ENCODE data around the gene NXT1.

Gene NXT1

GRCh38 chr20:23367770-23368169 lies 17.2 kb downstream of the NXT1 start:
- H3K4me1 ChIP-seq (ENCODE audit: control insufficient read depth, low read depth, low read length), result peaks cover 7% of the 10 kb centered on the region

GRCh38 chr20:23368316-23369071 lies 17.9 kb downstream of the NXT1 start:
- Histone ChIP-seq H3K4me1 (ENCODE audit: control insufficient read depth, low read depth, low read length) (peaks cover under 1% of the 10 kb centered on the region), H3K27me3 (ENCODE audit: insufficient read depth, low read length, poor library complexity) (no peaks in the 10 kb centered on the region), H3K23ac (ENCODE audit: low read length) (no peak overlapping the region), H3K36me3 (ENCODE audit: control insufficient read depth, insufficient read depth, low read length) (peaks cover 7% of the 10 kb centered on the region), H3K56ac (ENCODE audit: low read length) (no peak overlapping the region), H3K4ac (ENCODE audit: low read depth, low read length) (no peak overlapping the region), H3K27ac (ENCODE audit: low read depth, low read length) (no peak overlapping the region), H3K4me2 (ENCODE audit: low read length) (no peak overlapping the region), H2BK5ac (ENCODE audit: low read length) (no peak overlapping the region), H2AK5ac (ENCODE audit: low read length) (no peak overlapping the region), H4K5ac (ENCODE audit: low read length) (no peak overlapping the region), H3K4me3 (ENCODE audit: low read length) (no peak overlapping the region), H3K18ac (ENCODE audit: low read length) (no peak overlapping the region), H2BK15ac (replicated peaks; ENCODE audit: low read depth) (no peak overlapping the region), H2BK120ac (ENCODE audit: low read depth, low read length) (no peak overlapping the region), H3K79me2 (ENCODE audit: control insufficient read depth, insufficient read depth, low read length) (peaks cover 29% of the 10 kb centered on the region), H3K79me1 (ENCODE audit: low read length) (peaks cover 20% of the 10 kb centered on the region), H4K8ac (ENCODE audit: low read depth, low read length) (no peak overlapping the region), H3K9ac (ENCODE audit: low read length) (no peak overlapping the region)
- no peak for DNase-seq
- WGBS (ENCODE audit: extremely low coverage, insufficient coverage, low lambda C conversion rate), result no CpG with 5 or more reads among the region's 2 CpGs

More at GRCh38 chr20:23367770-23368169, 17.2 kb downstream of the NXT1 start:
- Histone ChIP-seq H3K18ac (ENCODE audit: low read length) (no peak overlapping the region), H3K4me2 (ENCODE audit: low read length) (no peak overlapping the region), H3K4me3 (ENCODE audit: low read length) (no peak overlapping the region), H3K27ac (ENCODE audit: low read depth, low read length) (no peak overlapping the region), H3K79me1 (ENCODE audit: low read length) (peaks cover 27% of the 10 kb centered on the region), H3K23ac (ENCODE audit: low read length) (no peak overlapping the region), H3K4ac (ENCODE audit: low read depth, low read length) (no peak overlapping the region), H4K8ac (ENCODE audit: low read depth, low read length) (no peak overlapping the region), H2BK120ac (ENCODE audit: low read depth, low read length) (no peak overlapping the region), H2BK5ac (ENCODE audit: low read length) (no peak overlapping the region), H4K5ac (ENCODE audit: low read length) (no peak overlapping the region), H2BK15ac (replicated peaks; ENCODE audit: low read depth) (no peak overlapping the region), H2AK5ac (ENCODE audit: low read length) (no peak overlapping the region), H3K9ac (ENCODE audit: low read length) (no peak overlapping the region), H3K79me2 (ENCODE audit: control insufficient read depth, insufficient read depth, low read length) (peaks cover 36% of the 10 kb centered on the region), H3K56ac (ENCODE audit: low read length) (no peak overlapping the region), H3K36me3 (ENCODE audit: control insufficient read depth, insufficient read depth, low read length) (peaks cover 5% of the 10 kb centered on the region), H3K27me3 (ENCODE audit: insufficient read depth, low read length, poor library complexity) (no peaks in the 10 kb centered on the region)
- DNase-seq, result no peak

GRCh38 chr20:23369072-23369823 lies 18.7 kb downstream of the NXT1 start:
- no peak overlapping the region for H2AK5ac ChIP-seq (ENCODE audit: low read length)
- H3K9ac ChIP-seq (ENCODE audit: low read length), result no peak overlapping the region
- H3K56ac ChIP-seq (ENCODE audit: low read length), result no peak overlapping the region
- H3K4me1 ChIP-seq (ENCODE audit: control insufficient read depth, low read depth, low read length), result no peaks in the 10 kb centered on the region
- peaks cover 18% of the 10 kb centered on the region for H3K79me1 ChIP-seq (ENCODE audit: low read length)
- no CpG with 5 or more reads among the region's 14 CpGs for WGBS (ENCODE audit: extremely low coverage, insufficient coverage, low lambda C conversion rate)
- no peak overlapping the region for H3K4me2 ChIP-seq (ENCODE audit: low read length)
- no peak overlapping the region for H4K5ac ChIP-seq (ENCODE audit: low read length)
- H3K4me3 ChIP-seq (ENCODE audit: low read length), result no peak overlapping the region
- H3K18ac ChIP-seq (ENCODE audit: low read length), result no peak overlapping the region
- no peaks in the 10 kb centered on the region for H3K27me3 ChIP-seq (ENCODE audit: insufficient read depth, low read length, poor library complexity)
- H3K27ac ChIP-seq (ENCODE audit: low read depth, low read length), result no peak overlapping the region
- H3K79me2 ChIP-seq (ENCODE audit: control insufficient read depth, insufficient read depth, low read length), result peaks cover 25% of the 10 kb centered on the region
- no peak for DNase-seq
- no peak overlapping the region for H2BK15ac ChIP-seq (replicated peaks; ENCODE audit: low read depth)
- H3K23ac ChIP-seq (ENCODE audit: low read length), result no peak overlapping the region
- no peak overlapping the region for H2BK5ac ChIP-seq (ENCODE audit: low read length)
- H3K4ac ChIP-seq (ENCODE audit: low read depth, low read length), result no peak overlapping the region
- no peak overlapping the region for H2BK120ac ChIP-seq (ENCODE audit: low read depth, low read length)
- no peak overlapping the region for H4K8ac ChIP-seq (ENCODE audit: low read depth, low read length)
- H3K36me3 ChIP-seq (ENCODE audit: control insufficient read depth, insufficient read depth, low read length), result peaks cover 8% of the 10 kb centered on the region

- Histone ChIP-seq H3K23ac (ENCODE audit: low read length) (no peak overlapping the region), H3K36me3 (ENCODE audit: control insufficient read depth, insufficient read depth, low read length) (peaks cover 9% of the 10 kb centered on the region)
- no CpG with 5 or more reads among the region's 5 CpGs for WGBS (ENCODE audit: extremely low coverage, insufficient coverage, low lambda C conversion rate)
Measured at GRCh38 chr20:23370274-23370673, 19.7 kb downstream of the NXT1 start.

GRCh38 chr20:23370873-23371272 lies 20.3 kb downstream of the NXT1 start:
- no peak overlapping the region for H3K18ac ChIP-seq (ENCODE audit: low read length)
- H3K79me1 ChIP-seq (ENCODE audit: low read length), result peaks cover 8% of the 10 kb centered on the region
- WGBS (ENCODE audit: extremely low coverage, insufficient coverage, low lambda C conversion rate), result no CpG with 5 or more reads among the region's 3 CpGs
- no peak overlapping the region for H2BK15ac ChIP-seq (replicated peaks; ENCODE audit: low read depth)
- H3K4me2 ChIP-seq (ENCODE audit: low read length), result no peak overlapping the region
- H3K27me3 ChIP-seq (ENCODE audit: insufficient read depth, low read length, poor library complexity), result no peaks in the 10 kb centered on the region
- peaks cover 12% of the 10 kb centered on the region for H3K79me2 ChIP-seq (ENCODE audit: control insufficient read depth, insufficient read depth, low read length)
- no peak overlapping the region for H3K56ac ChIP-seq (ENCODE audit: low read length)
- DNase-seq, result no peak
- no peak overlapping the region for H2BK5ac ChIP-seq (ENCODE audit: low read length)
- no peak overlapping the region for H2AK5ac ChIP-seq (ENCODE audit: low read length)
- H3K23ac ChIP-seq (ENCODE audit: low read length), result no peak overlapping the region
- H4K8ac ChIP-seq (ENCODE audit: low read depth, low read length), result no peak overlapping the region
- H4K5ac ChIP-seq (ENCODE audit: low read length), result no peak overlapping the region
- H2BK120ac ChIP-seq (ENCODE audit: low read depth, low read length), result no peak overlapping the region
- peaks cover 11% of the 10 kb centered on the region for H3K36me3 ChIP-seq (ENCODE audit: control insufficient read depth, insufficient read depth, low read length)
- no peaks in the 10 kb centered on the region for H3K4me1 ChIP-seq (ENCODE audit: control insufficient read depth, low read depth, low read length)
- no peak overlapping the region for H3K27ac ChIP-seq (ENCODE audit: low read depth, low read length)
- H3K4ac ChIP-seq (ENCODE audit: low read depth, low read length), result no peak overlapping the region
- H3K9ac ChIP-seq (ENCODE audit: low read length), result no peak overlapping the region
- no peak overlapping the region for H3K4me3 ChIP-seq (ENCODE audit: low read length)

More at GRCh38 chr20:23370274-23370673, 19.7 kb downstream of the NXT1 start:
- H4K5ac ChIP-seq (ENCODE audit: low read length), result no peak overlapping the region
- no peak overlapping the region for H2AK5ac ChIP-seq (ENCODE audit: low read length)
- no peak overlapping the region for H3K9ac ChIP-seq (ENCODE audit: low read length)
- H4K8ac ChIP-seq (ENCODE audit: low read depth, low read length), result no peak overlapping the region
- no peak overlapping the region for H2BK5ac ChIP-seq (ENCODE audit: low read length)
- no peaks in the 10 kb centered on the region for H3K4me1 ChIP-seq (ENCODE audit: control insufficient read depth, low read depth, low read length)
- H2BK15ac ChIP-seq (replicated peaks; ENCODE audit: low read depth), result no peak overlapping the region
- no peak overlapping the region for H2BK120ac ChIP-seq (ENCODE audit: low read depth, low read length)
- DNase-seq, result no peak
- no peak overlapping the region for H3K4me2 ChIP-seq (ENCODE audit: low read length)
- H3K79me2 ChIP-seq (ENCODE audit: control insufficient read depth, insufficient read depth, low read length), result peaks cover 16% of the 10 kb centered on the region
- H3K56ac ChIP-seq (ENCODE audit: low read length), result no peak overlapping the region
- H3K79me1 ChIP-seq (ENCODE audit: low read length), result peaks cover 12% of the 10 kb centered on the region
- H3K27ac ChIP-seq (ENCODE audit: low read depth, low read length), result no peak overlapping the region
- H3K27me3 ChIP-seq (ENCODE audit: insufficient read depth, low read length, poor library complexity), result no peaks in the 10 kb centered on the region
- H3K4ac ChIP-seq (ENCODE audit: low read depth, low read length), result no peak overlapping the region
- no peak overlapping the region for H3K4me3 ChIP-seq (ENCODE audit: low read length)
- H3K18ac ChIP-seq (ENCODE audit: low read length), result no peak overlapping the region

Measured in mesendoderm (in vitro differentiated cells).